OCI-LY3 (cell line): ENCODE results near the gene LUZP2.

ENCODE experiments used
- H2AFZ ChIP-seq: fragments of 200-600, 300-600 bp; shearing (Covaris generic); 2 replicates; pipeline ENCODE4 v1.6.0; 2014; ENCODE audit warnings: antibody characterized with exemption, low read depth, low read length
- H3K27ac ChIP-seq: fragments of 200-600, 300-600 bp; sonication (generic); 2 replicates; pipeline ENCODE4 v1.5.1; 2014; ENCODE audit warnings: mild to moderate bottlenecking, low read length, moderate library complexity, mixed read lengths
- H3K27me3 ChIP-seq: fragments of 200-600, 300-600 bp; sonication (generic); 2 replicates; pipeline ENCODE4 v1.6.1; 2014; ENCODE audit warnings: low read depth, low read length, mixed read lengths
- H3K36me3 ChIP-seq: fragments of 200-600, 300-600 bp; sonication (generic); replicated peaks from 2 replicates; pipeline ENCODE3; 2014; ENCODE audit warnings: low read depth, low read length, mixed read lengths
- H3K4me1 ChIP-seq: fragments of 300-600, 200-600 bp; sonication (generic); 2 replicates; pipeline ENCODE4 v1.6.1; 2014; ENCODE audit warnings: low read length, mixed read lengths
- H3K4me2 ChIP-seq: fragments of 200-600, 300-600 bp; sonication (generic); 2 replicates; pipeline ENCODE4 v1.6.1; 2014; ENCODE audit warnings: low read length, mixed read lengths
- H3K4me3 ChIP-seq: fragments of 300-600, 200-600 bp; sonication (generic); 2 replicates; pipeline ENCODE4 v1.5.1; 2014; ENCODE audit warnings: antibody characterized with exemption, mild to moderate bottlenecking, low read length, moderate library complexity
- H3K79me2 ChIP-seq: fragments of 300-600, 200-600 bp; shearing (Covaris generic); 2 replicates; pipeline ENCODE4 v1.6.1; 2014; ENCODE audit warnings: mild to moderate bottlenecking, low read length, mixed read lengths
- H3K9ac ChIP-seq: fragments of 300-600, 200-600 bp; shearing (Covaris generic); 2 replicates; pipeline ENCODE4 v1.6.0; 2014; ENCODE audit warnings: mild to moderate bottlenecking, low read length, moderate library complexity
- H3K9me3 ChIP-seq: fragments of 200-600, 300-600 bp; shearing (Covaris generic); 2 replicates; pipeline ENCODE4 v1.6.1; 2014; ENCODE audit warnings: low read length, mixed read lengths; ENCODE audit not compliant: insufficient read depth
- H4K20me1 ChIP-seq: fragments of 200-600, 300-600 bp; sonication (generic); 2 replicates; pipeline ENCODE4 v1.6.1; 2016; ENCODE audit warnings: low read length, mixed read lengths; ENCODE audit not compliant: insufficient read depth
- EZH2phosphoT487 ChIP-seq: fragments of 200-600 bp; shearing (Covaris generic); IDR thresholded peaks from 2 replicates; pipeline ENCODE4 v1.6.1; 2018; ENCODE audit warnings: antibody characterized with exemption, mixed run types, low read depth
- TF ChIP-seq, protein P1 (sequence below): fragments of 200-600, 300-600 bp; sonication (generic); IDR thresholded peaks from 2 replicates; pipeline ENCODE4 v1.5.1; 2014; ENCODE audit warnings: antibody characterized with exemption, low read length, low read depth

Gene LUZP2

DNA sequence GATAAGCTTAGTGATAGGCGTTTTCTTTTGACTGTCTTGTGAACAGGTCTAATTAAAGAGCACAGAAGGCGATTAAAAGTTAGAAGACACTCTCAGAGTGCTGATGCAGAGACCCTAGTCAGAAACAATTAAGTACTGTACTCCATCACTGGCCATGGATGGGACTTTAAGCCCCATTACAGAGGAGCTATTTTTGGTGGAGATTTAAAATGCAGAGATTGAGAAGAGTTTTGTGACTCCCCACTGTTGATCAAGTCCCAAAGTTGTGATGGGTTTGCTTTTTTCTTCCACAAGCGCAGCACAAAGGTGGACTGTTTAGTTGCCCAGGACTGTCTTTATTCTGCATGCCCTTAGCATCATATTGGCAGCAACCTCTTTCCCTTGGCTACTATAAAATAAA lies 978 bp downstream of the LUZP2 start:
- Histone ChIP-seq H3K36me3 (no peaks in the 10 kb centered on the region), H3K27me3 (no peaks in the 10 kb centered on the region), H3K27ac (no peak overlapping the region), H2AFZ (no peak overlapping the region), H3K4me2 (no peak overlapping the region), H3K9me3 (no peaks in the 10 kb centered on the region), H3K4me1 (no peaks in the 10 kb centered on the region), H3K9ac (no peak overlapping the region), H4K20me1 (no peaks in the 10 kb centered on the region), H3K79me2 (no peaks in the 10 kb centered on the region), H3K4me3 (no peak overlapping the region)
- TF ChIP-seq, protein P1, sequence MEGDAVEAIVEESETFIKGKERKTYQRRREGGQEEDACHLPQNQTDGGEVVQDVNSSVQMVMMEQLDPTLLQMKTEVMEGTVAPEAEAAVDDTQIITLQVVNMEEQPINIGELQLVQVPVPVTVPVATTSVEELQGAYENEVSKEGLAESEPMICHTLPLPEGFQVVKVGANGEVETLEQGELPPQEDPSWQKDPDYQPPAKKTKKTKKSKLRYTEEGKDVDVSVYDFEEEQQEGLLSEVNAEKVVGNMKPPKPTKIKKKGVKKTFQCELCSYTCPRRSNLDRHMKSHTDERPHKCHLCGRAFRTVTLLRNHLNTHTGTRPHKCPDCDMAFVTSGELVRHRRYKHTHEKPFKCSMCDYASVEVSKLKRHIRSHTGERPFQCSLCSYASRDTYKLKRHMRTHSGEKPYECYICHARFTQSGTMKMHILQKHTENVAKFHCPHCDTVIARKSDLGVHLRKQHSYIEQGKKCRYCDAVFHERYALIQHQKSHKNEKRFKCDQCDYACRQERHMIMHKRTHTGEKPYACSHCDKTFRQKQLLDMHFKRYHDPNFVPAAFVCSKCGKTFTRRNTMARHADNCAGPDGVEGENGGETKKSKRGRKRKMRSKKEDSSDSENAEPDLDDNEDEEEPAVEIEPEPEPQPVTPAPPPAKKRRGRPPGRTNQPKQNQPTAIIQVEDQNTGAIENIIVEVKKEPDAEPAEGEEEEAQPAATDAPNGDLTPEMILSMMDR, result no peak
- no peak for TF ChIP-seq EZH2phosphoT487

DNA sequence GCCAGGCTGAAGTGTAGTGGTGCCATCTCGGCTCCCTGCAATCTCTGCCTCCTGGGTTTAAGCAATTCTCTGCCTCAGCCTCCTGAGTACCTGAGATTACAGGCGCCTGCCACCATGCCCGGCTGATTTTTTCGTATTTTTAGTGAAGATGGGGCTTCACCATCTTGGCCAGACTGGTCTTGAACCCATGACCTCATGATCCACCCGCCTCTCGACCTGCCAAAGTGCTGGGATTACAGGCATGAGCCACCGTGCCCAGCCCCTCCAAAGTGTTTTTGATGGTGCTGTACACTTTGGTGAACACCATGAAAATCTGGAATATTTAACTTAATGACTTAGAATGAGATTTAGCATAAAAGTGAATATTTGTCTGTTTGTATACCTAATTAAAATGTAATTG lies 5.6 kb downstream of the LUZP2 start:
- no peak for TF ChIP-seq EZH2phosphoT487
- TF ChIP-seq, protein P1, result no peak
- H3K36me3 ChIP-seq, result no peaks in the 10 kb centered on the region

DNA sequence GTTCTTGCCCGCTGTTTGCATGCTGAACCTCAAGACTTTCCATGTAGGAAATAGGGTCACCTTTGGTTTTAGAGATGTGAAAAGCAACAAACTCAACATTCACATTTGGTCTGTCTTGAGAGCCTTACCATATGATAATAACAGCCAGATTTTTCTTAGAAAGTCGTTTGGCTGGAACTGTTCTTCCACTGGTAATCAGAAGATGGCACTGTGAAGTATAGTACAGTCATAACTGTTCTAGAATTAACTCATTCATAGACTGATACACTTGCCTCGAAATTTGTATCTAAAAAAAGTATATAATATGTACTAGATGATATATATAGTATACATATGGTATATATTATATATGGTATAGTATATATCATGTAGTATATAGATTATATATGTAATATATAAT lies 12.3 kb downstream of the LUZP2 start:
- no peaks in the 10 kb centered on the region for H3K79me2 ChIP-seq
- H3K9me3 ChIP-seq, result no peaks in the 10 kb centered on the region
- H3K9ac ChIP-seq, result no peak overlapping the region
- no peak overlapping the region for H3K4me3 ChIP-seq
- no peaks in the 10 kb centered on the region for H4K20me1 ChIP-seq
- H3K27ac ChIP-seq, result no peak overlapping the region
- H3K4me2 ChIP-seq, result no peak overlapping the region
- H3K4me1 ChIP-seq, result peaks cover 19% of the 10 kb centered on the region
- no peaks in the 10 kb centered on the region for H3K36me3 ChIP-seq
- no peak overlapping the region for H2AFZ ChIP-seq
- H3K27me3 ChIP-seq, result peaks cover 41% of the 10 kb centered on the region; the same call in 1 of the 2 replicates
- no peak for TF ChIP-seq EZH2phosphoT487
- TF ChIP-seq, protein P1, result peak; percentile 54

More for the DNA sequence above, 5.6 kb downstream of the LUZP2 start:
- Histone ChIP-seq H3K4me1 (peaks cover 9% of the 10 kb centered on the region), H3K4me3 (no peak overlapping the region), H3K9ac (no peak overlapping the region), H3K79me2 (no peaks in the 10 kb centered on the region), H2AFZ (no peak overlapping the region), H4K20me1 (no peaks in the 10 kb centered on the region), H3K4me2 (no peak overlapping the region), H3K27ac (no peak overlapping the region), H3K9me3 (no peaks in the 10 kb centered on the region), H3K27me3 (peaks cover 20% of the 10 kb centered on the region; the same call in 1 of the 2 replicates)

DNA sequence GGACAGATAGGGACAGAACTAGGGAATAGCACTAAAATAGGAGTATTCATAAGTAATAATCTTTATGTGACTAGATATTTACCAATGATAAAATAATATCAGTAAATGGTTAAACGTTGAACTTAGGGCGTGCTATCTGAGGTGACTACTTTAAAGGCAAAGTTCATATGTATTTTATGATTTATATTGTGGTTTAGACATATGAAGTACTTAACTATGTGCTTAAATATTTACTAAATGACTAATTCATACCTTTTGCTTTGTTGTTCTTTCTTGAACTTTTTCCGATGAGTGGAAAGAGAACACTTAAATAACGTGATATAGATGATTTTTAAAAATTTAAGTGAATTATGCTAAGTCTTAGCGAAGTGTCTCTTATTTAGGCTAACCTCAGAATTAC lies 14.7 kb downstream of the LUZP2 start:
- Histone ChIP-seq H3K9me3 (no peaks in the 10 kb centered on the region), H2AFZ (no peak overlapping the region), H3K4me3 (no peak overlapping the region), H3K27ac (no peak overlapping the region), H3K27me3 (peaks cover 39% of the 10 kb centered on the region; the same call in 1 of the 2 replicates), H3K36me3 (no peaks in the 10 kb centered on the region), H3K4me1 (peaks cover 21% of the 10 kb centered on the region), H4K20me1 (no peaks in the 10 kb centered on the region), H3K9ac (no peak overlapping the region), H3K4me2 (no peak overlapping the region), H3K79me2 (no peaks in the 10 kb centered on the region)
- no peak for TF ChIP-seq EZH2phosphoT487
- TF ChIP-seq, protein P1, result no peak
